Loucy (cell line): ENCODE data around the gene ZC3H12C.
"Not testable (repeated sequence)": the region's sequence is repeated elsewhere in the genome, so short reads cannot be mapped to it uniquely, and the experiment has no call there.

Experiments used
- H2AFZ ChIP-seq: fragments of 200-600 bp; sonication (generic); 2 replicates; pipeline ENCODE4 v1.6.0; 2016; ENCODE audit warnings: antibody characterized with exemption, mild to moderate bottlenecking, low read length, moderate library complexity
- H3F3A ChIP-seq: fragments of 200-600 bp; 2 replicates; pipeline ENCODE4 v1.6.0; 2016; ENCODE audit warnings: antibody characterized with exemption, low read depth, mild to moderate bottlenecking
- H3K27me3 ChIP-seq: fragments of 200-600 bp; sonication (generic); 2 replicates; pipeline ENCODE4 v1.6.1; 2014; ENCODE audit warnings: low read length, mild to moderate bottlenecking; ENCODE audit not compliant: insufficient read depth, poor library complexity, severe bottlenecking
- H3K36me3 ChIP-seq: fragments of 200-600 bp; sonication (generic); 2 replicates; pipeline ENCODE4 v1.6.1; 2016; ENCODE audit warnings: low read length; ENCODE audit not compliant: insufficient read depth
- H3K4me1 ChIP-seq: fragments of 200-600 bp; sonication (generic); 2 replicates; pipeline ENCODE4 v1.5.1; 2014; ENCODE audit warnings: low read length, mild to moderate bottlenecking; ENCODE audit not compliant: insufficient read depth, poor library complexity, severe bottlenecking
- H3K4me2 ChIP-seq: fragments of 200-600 bp; sonication (generic); 2 replicates; pipeline ENCODE4 v1.6.0; 2014; ENCODE audit warnings: antibody characterized with exemption, low read length, low read depth, mild to moderate bottlenecking; ENCODE audit not compliant: poor library complexity, severe bottlenecking
- H3K4me3 ChIP-seq: fragments of 200-600 bp; sonication (generic); 2 replicates; pipeline ENCODE4 v1.5.1; 2014; ENCODE audit warnings: low read length, mild to moderate bottlenecking, mixed read lengths; ENCODE audit not compliant: poor library complexity, severe bottlenecking
- H3K79me2 ChIP-seq: fragments of 200-600 bp; sonication (generic); 2 replicates; pipeline ENCODE4 v1.6.1; 2014; ENCODE audit warnings: low read length; ENCODE audit not compliant: insufficient read depth
- H3K9ac ChIP-seq: fragments of 200-600 bp; sonication (generic); 2 replicates; pipeline ENCODE4 v1.6.0; 2014; ENCODE audit warnings: mild to moderate bottlenecking, low read depth, low read length, moderate library complexity; ENCODE audit not compliant: poor library complexity, severe bottlenecking
- H3K9me2 ChIP-seq: fragments of 200-600 bp; sonication (generic); replicated peaks from 2 replicates; pipeline ENCODE4 v1.6.1; 2016; ENCODE audit warnings: low read depth, low read length, mixed read lengths
- H3K9me3 ChIP-seq: fragments of 200-600 bp; sonication (generic); 2 replicates; pipeline ENCODE4 v1.6.1; 2014; ENCODE audit warnings: mild to moderate bottlenecking, antibody characterized with exemption, low read length, low read depth; ENCODE audit not compliant: insufficient read depth
- H4K20me1 ChIP-seq: fragments of 200-600 bp; sonication (generic); 2 replicates; pipeline ENCODE4 v1.6.0; 2014; ENCODE audit warnings: antibody characterized with exemption, low read length, mild to moderate bottlenecking; ENCODE audit not compliant: insufficient read depth, poor library complexity, severe bottlenecking
- EZH2phosphoT487 ChIP-seq: fragments of 200-600 bp; IDR thresholded peaks from 2 replicates; pipeline ENCODE4 v1.6.1; 2018; ENCODE audit warnings: antibody characterized with exemption, mild to moderate bottlenecking, moderate library complexity, borderline replicate concordance
- TF ChIP-seq, protein P1 (sequence below): fragments of 200-600 bp; sonication (generic); conservative IDR thresholded peaks from 2 replicates; pipeline ENCODE4 v1.5.1; 2014; ENCODE audit warnings: mild to moderate bottlenecking, antibody characterized with exemption, low read length

The ZC3H12C gene

DNA sequence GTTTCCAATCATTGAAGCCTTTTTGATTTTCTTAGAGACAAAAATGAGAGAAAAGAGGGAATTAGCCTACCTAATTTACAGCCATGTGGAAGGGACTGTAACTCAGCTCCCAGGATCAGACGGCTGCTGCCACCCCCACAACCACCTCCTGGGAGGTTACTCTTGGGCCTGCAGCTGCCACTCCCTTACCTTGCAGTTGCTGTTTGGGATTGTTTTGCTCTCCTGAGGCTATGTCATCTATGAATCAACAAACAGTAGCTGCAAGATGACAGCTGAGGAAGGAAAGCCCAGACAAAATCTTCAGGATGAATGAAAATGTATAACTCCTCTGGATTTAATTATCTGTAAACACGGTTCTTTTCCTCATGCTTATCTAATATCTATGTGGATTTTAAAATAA is 28.0 kb upstream of the ZC3H12C start:
- Histone ChIP-seq H3K79me2 (no peaks in the 10 kb centered on the region), H3K4me3 (no peak overlapping the region), H2AFZ (no peak overlapping the region), H3K9me3 (no peaks in the 10 kb centered on the region), H3K4me1 (peaks cover 16% of the 10 kb centered on the region), H4K20me1 (no peaks in the 10 kb centered on the region), H3K4me2 (no peak overlapping the region), H3K9me2 (no peaks in the 10 kb centered on the region), H3F3A (no peaks in the 10 kb centered on the region), H3K36me3 (no peaks in the 10 kb centered on the region), H3K27me3 (no peaks in the 10 kb centered on the region), H3K9ac (no peak overlapping the region)
- TF ChIP-seq, protein P1, sequence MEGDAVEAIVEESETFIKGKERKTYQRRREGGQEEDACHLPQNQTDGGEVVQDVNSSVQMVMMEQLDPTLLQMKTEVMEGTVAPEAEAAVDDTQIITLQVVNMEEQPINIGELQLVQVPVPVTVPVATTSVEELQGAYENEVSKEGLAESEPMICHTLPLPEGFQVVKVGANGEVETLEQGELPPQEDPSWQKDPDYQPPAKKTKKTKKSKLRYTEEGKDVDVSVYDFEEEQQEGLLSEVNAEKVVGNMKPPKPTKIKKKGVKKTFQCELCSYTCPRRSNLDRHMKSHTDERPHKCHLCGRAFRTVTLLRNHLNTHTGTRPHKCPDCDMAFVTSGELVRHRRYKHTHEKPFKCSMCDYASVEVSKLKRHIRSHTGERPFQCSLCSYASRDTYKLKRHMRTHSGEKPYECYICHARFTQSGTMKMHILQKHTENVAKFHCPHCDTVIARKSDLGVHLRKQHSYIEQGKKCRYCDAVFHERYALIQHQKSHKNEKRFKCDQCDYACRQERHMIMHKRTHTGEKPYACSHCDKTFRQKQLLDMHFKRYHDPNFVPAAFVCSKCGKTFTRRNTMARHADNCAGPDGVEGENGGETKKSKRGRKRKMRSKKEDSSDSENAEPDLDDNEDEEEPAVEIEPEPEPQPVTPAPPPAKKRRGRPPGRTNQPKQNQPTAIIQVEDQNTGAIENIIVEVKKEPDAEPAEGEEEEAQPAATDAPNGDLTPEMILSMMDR, result no peak
- no peak for TF ChIP-seq EZH2phosphoT487

DNA sequence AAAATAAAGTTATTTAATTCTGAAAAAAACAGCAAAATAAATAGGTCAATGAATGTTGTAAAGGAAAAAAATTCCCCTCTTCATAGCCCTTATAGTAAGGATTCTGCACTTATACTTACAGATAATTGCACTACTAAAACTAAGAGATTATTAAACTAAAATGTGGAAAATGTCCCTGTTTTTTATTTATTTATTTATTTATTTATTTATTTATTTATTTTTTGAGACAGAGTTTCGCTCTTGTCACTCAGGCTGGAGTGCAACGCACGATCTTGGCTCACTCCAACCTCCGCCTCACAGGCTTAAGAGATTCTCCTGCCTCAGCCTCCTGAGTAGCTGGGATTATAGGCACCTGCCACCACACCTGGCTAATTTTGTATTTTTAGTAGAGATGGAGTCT is 25.2 kb upstream of the ZC3H12C start:
- H2AFZ ChIP-seq, H3K27me3 ChIP-seq, H3K9me2 ChIP-seq, H3K4me2 ChIP-seq, H3K36me3 ChIP-seq, H3K9ac ChIP-seq, H4K20me1 ChIP-seq, H3F3A ChIP-seq, H3K79me2 ChIP-seq, H3K9me3 ChIP-seq, H3K4me3 ChIP-seq: not testable (repeated sequence)
- peaks cover 23% of the 10 kb centered on the region for H3K4me1 ChIP-seq

DNA sequence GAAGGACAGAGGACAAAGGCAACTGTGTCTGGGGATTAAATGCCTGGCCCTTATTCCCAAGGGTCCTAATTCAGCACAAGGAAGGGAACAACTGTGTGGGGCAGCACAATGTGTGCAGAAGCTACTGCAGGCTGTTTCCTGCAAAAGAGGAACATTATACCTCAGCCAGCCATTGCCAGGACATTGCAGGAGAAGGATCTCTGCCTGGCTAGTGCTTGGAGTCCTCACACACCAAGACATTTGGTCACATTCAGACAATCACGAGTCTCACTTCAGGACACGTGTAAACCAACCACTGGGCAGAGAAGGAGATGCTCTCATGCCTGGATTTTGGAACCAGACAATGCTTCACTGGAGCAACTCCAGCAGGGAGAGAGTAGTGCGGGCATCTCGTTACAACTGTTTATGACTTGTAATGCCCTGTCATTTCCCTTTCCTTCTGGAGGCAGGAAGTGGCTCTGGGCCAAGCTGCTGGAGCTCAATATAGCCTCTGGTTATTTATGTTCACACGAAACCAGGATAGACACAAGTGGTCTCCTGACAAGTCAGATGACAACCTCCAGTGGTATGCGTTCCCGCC is 23.9 kb upstream of the ZC3H12C start:
- Histone ChIP-seq H4K20me1 (no peaks in the 10 kb centered on the region), H3K27me3 (no peaks in the 10 kb centered on the region), H3K79me2 (no peaks in the 10 kb centered on the region), H3K9me2 (no peaks in the 10 kb centered on the region), H3K4me2 (peak overlapping the region; percentile 43), H3K4me3 (peak overlapping the region; percentile 34), H3K36me3 (no peaks in the 10 kb centered on the region), H3K4me1 (peaks cover 23% of the 10 kb centered on the region), H3K9ac (peak overlapping the region; percentile 24), H3K9me3 (no peaks in the 10 kb centered on the region), H2AFZ (peak overlapping the region; percentile 78), H3F3A (no peaks in the 10 kb centered on the region)
- no peak for TF ChIP-seq EZH2phosphoT487
- TF ChIP-seq, protein P1, result no peak

DNA sequence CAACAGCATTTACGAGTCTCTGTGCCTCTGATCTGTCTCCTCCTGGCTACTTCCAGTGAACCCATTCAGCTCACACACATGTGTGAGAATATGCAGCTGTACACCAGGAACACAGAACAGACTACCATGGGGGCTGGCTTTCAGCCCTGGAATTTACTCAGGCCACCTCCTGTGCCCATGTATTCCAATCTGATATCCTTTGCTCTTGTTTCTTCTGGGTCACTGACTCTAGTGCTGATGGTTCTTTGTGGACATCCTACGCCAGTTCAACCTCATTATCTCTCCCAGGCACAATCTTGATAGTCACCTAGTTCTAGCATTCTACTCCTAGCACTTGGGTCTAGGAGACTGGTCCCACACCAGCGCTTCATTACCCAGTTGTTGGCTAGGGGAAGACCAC is 23.0 kb upstream of the ZC3H12C start:
- no peaks in the 10 kb centered on the region for H4K20me1 ChIP-seq
- H3K27me3 ChIP-seq, result no peaks in the 10 kb centered on the region
- no peaks in the 10 kb centered on the region for H3K9me2 ChIP-seq
- peak overlapping the region; percentile 43 for H3K4me2 ChIP-seq
- H3F3A ChIP-seq, result no peaks in the 10 kb centered on the region
- H2AFZ ChIP-seq, result no peak overlapping the region
- peak overlapping the region; percentile 34 for H3K4me3 ChIP-seq
- H3K4me1 ChIP-seq, result peaks cover 23% of the 10 kb centered on the region
- no peaks in the 10 kb centered on the region for H3K9me3 ChIP-seq
- H3K36me3 ChIP-seq, result no peaks in the 10 kb centered on the region
- no peak overlapping the region for H3K9ac ChIP-seq
- TF ChIP-seq, protein P1, result no peak
- TF ChIP-seq EZH2phosphoT487, result no peak
- H3K79me2 ChIP-seq, result no peaks in the 10 kb centered on the region
